Ascending aorta (tissue), 2 donors: ENCODE measurements around the gene MIEF1. TPM values are rescaled to one million over a fixed set of nuclear protein-coding genes. Genes with fewer than 3 reads are reported as not detected.

ENCODE experiments used
- DNase-seq, 2 donors: peaks; one replicate each; pipeline ENCODE4 v3.0.0-alpha.2; 2019; ENCODE audit warnings: low spot score in 2 of 2
- H3K27ac ChIP-seq, 2 donors: fragments of 200-600 bp; sonication (generic); one replicate each; pipeline ENCODE4 v1.5.1; 2016 to 2017; ENCODE audit warnings: mild to moderate bottlenecking in 1 of 2
- H3K27me3 ChIP-seq: fragments of 200-600 bp; sonication (generic); one replicate; pipeline ENCODE4 v1.5.1; 2017
- H3K36me3 ChIP-seq, 2 donors: fragments of 200-600 bp; sonication (generic); one replicate each; pipeline ENCODE4 v1.5.1; 2016
- H3K4me1 ChIP-seq, 2 donors: fragments of 200-600 bp; sonication (generic); one replicate each; pipeline ENCODE4 v1.5.1; 2016 to 2017; ENCODE audit warnings: mild to moderate bottlenecking in 1 of 2
- H3K4me3 ChIP-seq, 2 donors: fragments of 200-600 bp; sonication (generic); one replicate each; pipeline ENCODE4 v1.5.1; 2016 to 2017; ENCODE audit warnings: mild to moderate bottlenecking in 1 of 2
- H3K9me3 ChIP-seq, 2 donors: fragments of 200-600 bp; sonication (generic); one replicate each; pipeline ENCODE4 v1.5.1; 2016
- CTCF ChIP-seq, 3 experiments: fragments of 200-600 bp in 2 of 3; fragments of 450-650 bp in 1 of 3; sonication (generic) in 2 of 3; IDR thresholded peaks; one replicate each; pipeline ENCODE4 v1.5.1; 2016 to 2019; ENCODE audit warnings: antibody characterized with exemption in 3 of 3, mild to moderate bottlenecking in 1 of 3, moderate library complexity in 1 of 3
- intact Hi-C: fragments of 100-400 bp; cut with DNase I; formaldehyde crosslinking; loops from one replicate; pipeline ENCODE4 v1.15.1; 2023
- total RNA-seq: library from RNA; depleted of rRNA; stranded (reverse); fragments of >200 nt; gene quantifications from one replicate; pipeline ENCODE4 v1.1.0, GENCODE V29; 2016

Gene MIEF1
- total RNA-seq, 1 donor from 2014 or later: 22.5 TPM

- intact Hi-C loops: no loop called here
- no peaks in the 10 kb centered on the region for H3K27me3 ChIP-seq
- H3K9me3 ChIP-seq: no peaks in the 10 kb centered on the region
- no peak overlapping the region for H3K4me3 ChIP-seq
- no peaks in the 10 kb centered on the region for H3K4me1 ChIP-seq
- H3K36me3 ChIP-seq: no peaks in the 10 kb centered on the region
- no peak overlapping the region for H3K27ac ChIP-seq
- TF ChIP-seq CTCF (IDR thresholded peaks at IDR 0.05): no peak
- no peak for DNase-seq
These were observed 25.4 kb upstream of the MIEF1 start for GRCh38 chr22:39476664-39477063.

GRCh38 chr22:39477542-39477941 lies 24.5 kb upstream of the MIEF1 start:
- intact Hi-C loops: no loop called here
- Histone ChIP-seq H3K4me3 (no peak overlapping the region), H3K9me3 (no peaks in the 10 kb centered on the region), H3K4me1 (no peaks in the 10 kb centered on the region), H3K27me3 (no peaks in the 10 kb centered on the region), H3K27ac (no peak overlapping the region), H3K36me3 (no peaks in the 10 kb centered on the region)
- no peak for DNase-seq
- no peak for TF ChIP-seq CTCF (IDR thresholded peaks at IDR 0.05)

GRCh38 chr22:39478441-39478850 lies 23.6 kb upstream of the MIEF1 start:
- DNase-seq: no peak
- TF ChIP-seq CTCF (IDR thresholded peaks at IDR 0.05): no peak
- Histone ChIP-seq H3K27me3 (no peaks in the 10 kb centered on the region), H3K4me1 (no peaks in the 10 kb centered on the region), H3K4me3 (no peak overlapping the region), H3K9me3 (no peaks in the 10 kb centered on the region), H3K36me3 (no peaks in the 10 kb centered on the region), H3K27ac (no peak overlapping the region)
- intact Hi-C loops: no loop called here

- Histone ChIP-seq H3K27ac (no peak overlapping the region), H3K36me3 (no peaks in the 10 kb centered on the region), H3K4me1 (no peaks in the 10 kb centered on the region), H3K4me3 (no peak overlapping the region), H3K9me3 (no peaks in the 10 kb centered on the region), H3K27me3 (no peaks in the 10 kb centered on the region)
- intact Hi-C loops: no loop called here
- no peak for DNase-seq
- TF ChIP-seq CTCF (IDR thresholded peaks at IDR 0.05): no peak
These were observed 22.8 kb upstream of the MIEF1 start for GRCh38 chr22:39479254-39479653.

GRCh38 chr22:39480557-39480956 lies 21.5 kb upstream of the MIEF1 start:
- Histone ChIP-seq H3K4me1 (no peaks in the 10 kb centered on the region), H3K4me3 (no peak overlapping the region), H3K9me3 (no peaks in the 10 kb centered on the region), H3K36me3 (no peaks in the 10 kb centered on the region), H3K27me3 (no peaks in the 10 kb centered on the region), H3K27ac (no peak overlapping the region)
- DNase-seq: no peak
- TF ChIP-seq CTCF (IDR thresholded peaks at IDR 0.05): no peak
- intact Hi-C loops: no loop called here

- TF ChIP-seq CTCF (IDR thresholded peaks at IDR 0.05): no peak
- Histone ChIP-seq H3K4me3 (no peak overlapping the region), H3K27ac (no peak overlapping the region), H3K4me1 (no peaks in the 10 kb centered on the region), H3K9me3 (no peaks in the 10 kb centered on the region), H3K36me3 (no peaks in the 10 kb centered on the region), H3K27me3 (no peaks in the 10 kb centered on the region)
- intact Hi-C loops: no loop called here
- DNase-seq: no peak
These were observed 21.0 kb upstream of the MIEF1 start for GRCh38 chr22:39481054-39481453.
